Endometrium (tissue), 2 donors: Measurements from ENCODE around the gene SNX7.

Source experiments
- FAIRE-seq: peaks from 2 replicates; lab custom pipeline; 2012; peaks lifted over from hg19 to GRCh38; lab: Jason Lieb, UNC
- donor health status: control.
- donor health status: control.

SNX7 gene, protein sequence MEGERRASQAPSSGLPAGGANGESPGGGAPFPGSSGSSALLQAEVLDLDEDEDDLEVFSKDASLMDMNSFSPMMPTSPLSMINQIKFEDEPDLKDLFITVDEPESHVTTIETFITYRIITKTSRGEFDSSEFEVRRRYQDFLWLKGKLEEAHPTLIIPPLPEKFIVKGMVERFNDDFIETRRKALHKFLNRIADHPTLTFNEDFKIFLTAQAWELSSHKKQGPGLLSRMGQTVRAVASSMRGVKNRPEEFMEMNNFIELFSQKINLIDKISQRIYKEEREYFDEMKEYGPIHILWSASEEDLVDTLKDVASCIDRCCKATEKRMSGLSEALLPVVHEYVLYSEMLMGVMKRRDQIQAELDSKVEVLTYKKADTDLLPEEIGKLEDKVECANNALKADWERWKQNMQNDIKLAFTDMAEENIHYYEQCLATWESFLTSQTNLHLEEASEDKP

DNA sequence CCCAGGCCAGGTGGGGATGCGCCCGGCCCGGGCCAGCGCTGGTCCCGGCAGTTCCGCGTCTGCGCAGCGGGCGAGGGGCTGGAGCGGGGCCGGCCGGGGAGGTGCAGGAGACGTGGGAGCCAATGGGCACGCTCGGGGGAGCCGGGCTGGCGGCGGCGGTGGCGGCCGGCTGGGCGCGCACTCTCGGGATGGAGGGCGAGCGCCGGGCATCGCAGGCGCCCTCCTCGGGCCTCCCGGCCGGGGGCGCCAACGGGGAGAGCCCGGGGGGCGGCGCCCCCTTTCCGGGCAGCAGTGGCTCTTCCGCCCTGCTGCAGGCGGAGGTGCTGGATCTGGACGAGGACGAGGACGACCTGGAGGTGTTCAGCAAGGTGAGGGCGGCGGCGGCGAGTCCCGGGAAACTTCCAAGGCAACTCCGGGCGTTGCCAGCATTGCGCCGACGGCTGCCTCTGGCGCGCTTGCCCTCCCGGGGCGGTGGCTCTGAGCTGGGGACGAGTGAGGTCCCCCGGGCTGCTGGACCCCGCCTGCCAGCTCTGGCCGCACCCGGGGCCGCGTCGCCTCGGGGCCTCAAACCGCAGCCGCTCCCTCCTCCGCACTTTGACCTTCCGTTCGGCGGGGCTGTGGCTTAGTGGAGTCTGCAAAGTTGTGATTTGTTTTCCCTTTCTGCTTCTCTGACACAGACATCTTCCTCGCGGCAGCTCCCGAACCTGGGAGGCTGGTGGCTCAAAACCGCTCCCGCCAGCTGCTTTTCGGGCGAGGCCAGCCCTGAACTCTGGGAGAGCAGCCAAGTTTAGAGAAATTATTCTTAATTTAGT, at the start of gene SNX7:
Gene SNX7 (plus strand): TSS at position 178 of the 812 bp plus-strand sequence. CDS start 11 bp downstream, at position 189.
- FAIRE-seq: no peak

DNA sequence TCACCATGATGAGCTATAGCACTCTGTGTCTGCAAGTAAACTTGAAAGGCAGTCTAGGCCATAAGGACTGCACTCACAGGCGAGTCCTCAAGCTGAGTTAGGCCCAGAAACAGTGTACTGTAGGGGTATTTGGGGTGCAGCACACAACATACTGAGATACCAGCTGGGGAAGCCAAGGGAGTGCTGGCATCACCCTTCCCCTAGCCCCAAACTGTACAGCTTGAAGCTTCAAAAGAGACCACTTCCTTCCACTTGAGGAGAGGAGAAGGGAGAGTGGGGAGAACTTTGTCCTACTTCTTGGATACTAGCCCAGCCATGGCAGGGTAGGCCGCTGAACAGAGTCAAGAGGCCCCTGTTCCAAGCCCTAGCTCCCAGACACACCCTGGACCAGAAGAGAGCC, 24.2 kb upstream of the SNX7 start:
- FAIRE-seq: no peak

DNA sequence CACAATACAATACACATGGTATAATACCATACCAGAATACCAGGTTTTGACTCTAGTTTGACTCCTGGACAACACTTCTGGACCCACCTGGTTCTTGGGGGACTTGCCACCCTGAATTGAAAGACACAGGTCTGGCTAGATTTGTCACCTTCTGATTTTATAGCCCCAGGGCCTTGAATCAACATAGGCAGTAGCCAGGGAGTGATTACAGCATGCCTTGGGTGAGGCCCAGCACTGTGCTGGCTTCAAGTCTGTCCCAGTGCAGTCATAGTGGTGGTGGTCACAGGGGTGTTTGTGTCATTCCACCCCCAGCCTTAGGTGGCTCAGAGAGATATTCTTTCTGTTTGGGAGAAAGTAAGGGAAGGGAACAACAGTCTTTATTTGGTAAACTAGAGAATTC, 23.3 kb upstream of the SNX7 start:
- no peak for FAIRE-seq

DNA sequence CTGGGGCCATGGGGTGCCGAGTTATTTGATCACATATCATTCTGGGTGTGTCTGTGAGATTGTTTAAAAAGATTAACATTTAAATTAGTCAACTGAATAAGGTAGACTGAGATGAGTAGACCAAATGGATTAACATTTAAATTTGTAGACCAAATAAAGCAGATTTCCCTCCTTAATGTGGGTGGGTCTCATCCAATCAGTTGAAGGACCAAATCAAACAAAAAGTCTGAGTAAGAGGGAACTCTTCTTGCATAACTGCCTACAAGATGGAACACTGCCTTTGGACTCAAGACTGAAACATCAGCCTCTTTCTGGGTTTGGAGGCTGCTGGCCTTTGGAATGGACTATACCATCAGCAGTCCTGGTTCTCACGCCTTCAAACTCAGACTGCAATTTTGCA, 17.0 kb upstream of the SNX7 start:
- no peak for FAIRE-seq

DNA sequence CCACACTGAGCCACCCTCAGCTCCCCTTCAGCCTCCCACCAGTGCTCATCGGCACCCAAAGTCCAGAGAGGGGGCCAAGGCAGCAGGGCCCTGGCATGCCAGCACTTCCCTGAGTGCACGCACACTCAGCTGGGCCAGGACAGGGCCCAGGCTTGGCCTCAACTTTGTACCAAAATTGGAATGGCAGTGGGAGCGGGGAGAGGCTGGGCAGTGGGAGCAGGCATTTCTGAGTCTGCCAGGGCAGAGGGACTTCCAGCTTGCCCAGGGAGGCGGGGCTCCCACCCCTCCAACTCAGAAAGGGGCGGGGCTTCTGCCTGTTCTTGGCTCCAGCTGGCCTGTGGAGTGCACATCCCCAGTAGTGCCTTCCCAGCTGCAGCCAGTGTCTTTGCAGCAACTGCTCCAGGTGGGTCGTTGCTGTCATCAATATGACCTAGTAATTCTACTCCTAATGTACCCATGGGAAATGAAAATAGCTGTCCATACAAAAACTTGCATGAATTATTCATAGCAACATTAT, 10.3 kb upstream of the SNX7 start:
- FAIRE-seq: no peak

DNA sequence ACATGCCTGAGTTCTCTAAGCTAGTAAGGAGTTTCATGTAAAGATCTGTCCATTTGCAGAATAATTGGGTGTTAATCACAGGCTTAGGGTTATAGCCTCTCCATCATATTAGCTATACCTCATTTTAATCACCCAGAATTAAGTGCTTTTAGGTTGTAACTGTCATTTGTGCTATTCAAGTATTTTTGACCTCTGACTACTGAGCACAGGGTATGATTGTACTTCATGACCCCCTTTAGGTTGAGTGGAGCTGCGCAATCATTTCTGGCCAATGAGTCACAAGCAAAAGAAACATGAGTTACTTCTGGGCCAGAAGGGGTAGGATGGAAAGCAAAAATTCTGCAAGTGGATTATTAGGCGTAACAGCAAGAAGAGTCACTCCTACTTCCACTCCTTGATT, 8.4 kb upstream of the SNX7 start:
- no peak for FAIRE-seq

DNA sequence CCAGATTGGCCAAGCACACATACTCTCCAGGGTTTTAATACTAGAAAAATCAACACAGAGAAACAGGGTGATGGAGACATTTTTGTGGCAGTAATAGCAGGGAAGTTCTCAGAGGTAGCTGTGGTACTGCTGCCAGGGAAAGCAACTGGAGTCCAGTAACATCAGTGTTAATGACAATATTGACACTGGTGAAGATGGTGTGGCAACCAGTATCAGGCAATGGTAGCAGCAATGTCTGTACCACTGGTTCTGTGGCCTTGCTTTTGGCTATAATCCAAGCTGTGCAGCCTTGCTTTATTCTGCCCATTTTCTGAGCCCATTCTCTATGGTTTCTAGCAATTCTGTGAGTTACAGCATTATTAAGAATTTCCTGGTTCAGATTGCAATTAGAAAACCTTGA, 1.6 kb upstream of the SNX7 start:
- no peak for FAIRE-seq

DNA sequence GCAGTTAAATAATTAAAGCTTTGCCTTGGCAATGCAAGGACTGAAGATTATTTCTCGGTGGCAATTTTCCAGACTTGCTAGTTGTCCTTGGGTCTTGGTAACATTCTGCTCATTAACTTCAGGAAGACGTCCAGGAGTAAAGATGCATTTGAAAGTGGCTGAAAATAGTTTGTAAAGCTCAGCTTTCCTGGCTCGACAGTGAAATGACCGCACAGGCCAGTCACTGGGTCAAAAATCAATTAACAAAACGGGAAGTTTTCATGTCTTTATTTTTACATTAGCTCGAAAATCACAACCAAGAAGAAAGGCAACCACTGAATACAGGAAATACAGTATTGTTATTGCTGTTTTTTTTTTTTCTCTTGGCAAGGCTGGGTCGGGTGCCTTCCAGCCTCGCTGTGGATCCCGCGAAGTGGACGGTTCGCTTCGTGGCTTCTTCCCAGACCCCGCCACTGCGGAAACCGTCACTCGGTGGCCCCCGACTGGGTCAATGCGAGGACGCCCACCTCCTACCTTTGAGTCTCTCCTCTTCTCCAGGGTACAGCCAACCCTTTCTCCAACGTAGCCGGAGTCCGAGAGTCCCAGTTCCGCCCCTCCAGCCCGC, 479 bp upstream of the SNX7 start:
- no peak for FAIRE-seq

DNA sequence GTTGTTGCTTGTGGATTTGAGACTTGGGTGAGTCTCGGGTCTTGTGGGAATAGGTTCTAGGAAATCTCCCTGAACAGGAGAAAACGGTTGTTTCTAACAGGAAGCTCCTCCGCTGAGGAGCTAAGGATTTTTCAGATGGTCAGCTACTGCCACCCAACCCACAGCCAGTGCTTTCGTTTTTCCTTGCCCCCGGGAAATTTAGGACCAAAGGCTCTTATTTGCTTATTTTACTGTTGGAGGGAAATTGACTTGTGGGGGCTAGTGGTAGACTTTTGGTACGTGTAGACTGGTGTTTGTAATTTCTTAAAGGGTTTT, 792 bp downstream of the SNX7 start:
- FAIRE-seq: no peak

DNA sequence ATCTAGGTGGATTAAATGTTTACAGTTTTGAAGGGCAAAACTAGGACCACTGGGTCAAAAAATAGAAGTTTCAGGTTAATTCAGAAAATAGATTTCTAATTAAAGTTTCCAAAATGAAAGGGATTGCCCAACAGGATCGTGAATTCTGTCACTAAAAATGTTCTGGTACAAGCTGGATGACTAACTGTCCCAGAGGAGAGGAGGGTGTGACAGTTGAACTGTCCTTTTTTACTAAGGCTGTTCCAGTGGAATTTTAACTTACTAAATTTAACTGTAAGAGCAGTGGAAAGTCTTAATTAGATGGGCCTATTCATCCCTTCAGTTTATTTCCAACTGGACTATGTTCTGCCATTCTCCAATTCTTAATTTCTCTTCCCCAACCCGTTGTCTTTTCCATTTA, 7.2 kb downstream of the SNX7 start:
- no peak for FAIRE-seq

DNA sequence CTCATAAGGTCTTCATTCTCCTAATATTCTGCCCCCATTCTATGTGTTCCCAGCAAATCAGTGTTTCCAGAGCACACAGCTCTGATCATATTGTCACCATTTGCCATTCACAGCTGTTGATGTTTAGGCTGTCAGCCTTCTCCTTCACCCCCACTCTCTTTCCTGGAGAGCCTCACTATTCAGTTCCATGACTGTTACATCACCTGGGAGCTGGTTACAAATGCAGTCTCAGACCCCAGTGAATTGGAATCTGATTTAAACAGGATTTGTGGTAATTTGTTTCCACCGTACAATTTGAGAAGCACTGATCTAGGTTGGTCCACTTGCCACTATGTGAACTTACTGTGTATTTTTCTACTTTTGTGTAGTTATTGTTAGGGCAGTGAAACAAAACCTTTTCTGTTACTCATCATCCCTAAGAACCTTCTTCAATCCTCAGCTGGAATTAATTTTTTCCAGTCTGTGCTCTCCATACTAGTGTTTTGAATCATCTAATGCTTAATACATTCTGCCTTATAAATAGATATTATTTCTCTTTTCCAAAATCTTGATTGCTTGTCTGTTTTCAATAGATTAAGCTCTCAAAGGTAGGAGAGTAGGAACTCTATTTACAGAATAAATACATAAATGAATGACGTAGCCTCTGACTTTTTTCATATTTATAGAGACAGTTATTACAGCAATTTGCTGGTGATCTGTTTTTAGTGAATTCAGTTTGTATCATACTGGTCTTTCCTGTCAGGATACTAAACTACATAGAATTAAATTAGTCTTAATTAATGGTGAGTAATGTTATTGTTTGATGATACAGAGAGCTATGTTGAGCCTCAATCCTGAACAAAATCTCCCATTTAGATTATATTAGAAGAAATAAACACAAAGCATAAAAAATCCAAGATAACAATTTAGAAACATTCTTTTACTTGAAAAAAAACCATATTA, 8.1 kb downstream of the SNX7 start:
- no peak for FAIRE-seq

DNA sequence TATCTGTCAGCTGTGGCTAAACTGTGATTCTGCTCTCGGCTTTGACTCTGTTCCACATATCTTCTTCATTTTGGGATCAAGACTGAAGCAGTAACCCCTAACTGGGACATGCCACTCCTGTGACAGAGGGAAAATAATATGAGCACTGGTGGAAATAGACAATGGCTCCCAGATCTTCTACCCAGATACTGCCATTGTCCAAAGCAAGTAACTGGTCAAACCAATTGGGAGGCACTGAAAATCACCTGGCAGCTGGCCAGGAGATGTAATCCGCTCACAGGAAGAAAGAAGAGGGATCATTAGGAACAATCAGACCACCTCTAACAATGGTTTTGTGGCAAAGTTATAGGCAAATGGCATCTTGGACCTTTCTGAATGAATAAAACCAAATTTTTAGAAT, 10.7 kb downstream of the SNX7 start:
- FAIRE-seq: no peak

DNA sequence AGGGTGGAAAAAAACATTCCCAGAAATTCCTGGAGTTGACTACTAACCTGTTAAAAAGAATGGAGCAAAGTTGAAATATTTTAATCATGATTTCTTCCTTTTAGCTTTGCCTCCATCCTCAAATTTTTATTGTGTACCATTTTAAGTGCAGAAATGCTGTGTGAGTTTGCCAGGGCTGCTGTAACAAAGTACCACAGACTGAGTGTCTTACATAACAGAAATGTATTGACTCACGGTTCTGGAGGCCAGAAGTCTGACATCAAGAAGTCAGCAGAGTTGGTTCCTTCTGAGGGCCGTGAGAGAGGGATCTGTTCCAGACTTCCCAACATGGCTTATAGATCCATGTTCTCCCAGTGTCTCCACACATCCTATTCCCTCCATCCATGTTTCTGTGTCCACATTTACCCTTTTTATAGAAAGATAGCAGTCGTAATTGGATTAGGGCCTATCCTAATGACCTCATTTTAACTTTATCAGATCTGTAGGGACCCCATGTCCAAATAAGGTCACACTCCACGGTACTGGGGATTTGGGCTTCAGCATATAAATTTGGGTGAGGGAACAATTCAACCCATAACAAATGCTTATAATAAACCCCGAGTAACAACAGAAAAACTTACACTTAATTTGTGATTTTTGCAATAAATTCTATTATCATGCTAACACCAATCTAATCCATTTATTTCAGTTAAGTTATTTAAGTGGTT, 12.7 kb downstream of the SNX7 start:
- FAIRE-seq: no peak

DNA sequence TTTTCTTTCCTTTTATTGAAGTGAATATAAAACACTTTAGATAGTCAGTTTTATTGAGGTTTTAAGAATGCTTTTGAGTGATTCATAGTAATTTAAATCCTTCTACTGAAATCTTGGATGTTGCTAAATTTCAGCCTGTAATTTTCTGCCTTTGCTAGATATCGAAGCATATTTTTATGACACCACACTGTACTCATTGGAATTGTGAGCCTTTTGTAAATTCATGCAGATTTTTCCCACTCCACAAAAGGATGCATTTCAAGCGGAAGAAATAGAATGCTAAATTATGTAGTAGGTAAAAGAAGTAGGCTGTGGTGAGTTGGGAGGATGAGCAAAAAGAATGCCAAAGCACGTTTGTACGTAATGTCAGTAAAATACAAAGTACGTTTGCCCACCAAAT, 13.8 kb downstream of the SNX7 start:
- FAIRE-seq: no peak

DNA sequence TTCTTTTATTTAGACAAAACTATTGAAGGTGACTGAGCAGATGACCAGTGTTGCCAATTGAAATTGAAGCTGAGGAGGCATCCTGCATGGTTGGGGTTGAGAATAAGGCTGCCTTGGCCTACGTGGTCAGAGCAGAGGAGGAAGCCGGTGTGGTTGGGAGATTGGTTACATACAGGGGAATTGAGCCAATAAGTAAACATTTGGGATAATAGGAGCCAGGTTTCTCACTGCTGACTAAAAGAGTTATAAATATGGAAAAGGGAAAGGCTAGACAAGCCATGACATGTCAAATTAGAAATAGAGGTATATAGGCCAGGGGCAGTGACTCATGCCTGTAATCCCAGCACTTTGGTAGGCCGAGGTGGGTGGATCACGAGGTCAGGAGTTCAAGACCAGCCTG, 15.8 kb downstream of the SNX7 start:
- FAIRE-seq: no peak

DNA sequence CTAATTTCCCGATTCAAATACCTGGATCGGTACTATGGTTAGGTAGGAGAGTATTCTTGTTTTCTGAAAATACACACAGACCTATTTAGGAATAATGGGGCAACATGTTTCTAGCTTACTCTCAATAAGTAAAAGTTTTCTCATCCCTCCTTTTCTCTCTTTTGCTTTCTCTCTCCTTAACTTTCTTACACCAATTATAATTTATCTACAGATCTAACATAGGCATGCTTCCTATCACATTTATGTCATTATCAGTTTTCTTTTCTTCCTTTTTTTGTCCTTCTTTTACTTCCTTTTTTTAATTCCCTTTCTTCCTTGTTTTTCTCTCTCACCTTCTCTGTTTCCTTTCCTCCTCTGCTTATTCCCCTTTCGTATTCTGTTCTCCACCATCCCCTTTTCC, 20.3 kb downstream of the SNX7 start:
- no peak for FAIRE-seq

DNA sequence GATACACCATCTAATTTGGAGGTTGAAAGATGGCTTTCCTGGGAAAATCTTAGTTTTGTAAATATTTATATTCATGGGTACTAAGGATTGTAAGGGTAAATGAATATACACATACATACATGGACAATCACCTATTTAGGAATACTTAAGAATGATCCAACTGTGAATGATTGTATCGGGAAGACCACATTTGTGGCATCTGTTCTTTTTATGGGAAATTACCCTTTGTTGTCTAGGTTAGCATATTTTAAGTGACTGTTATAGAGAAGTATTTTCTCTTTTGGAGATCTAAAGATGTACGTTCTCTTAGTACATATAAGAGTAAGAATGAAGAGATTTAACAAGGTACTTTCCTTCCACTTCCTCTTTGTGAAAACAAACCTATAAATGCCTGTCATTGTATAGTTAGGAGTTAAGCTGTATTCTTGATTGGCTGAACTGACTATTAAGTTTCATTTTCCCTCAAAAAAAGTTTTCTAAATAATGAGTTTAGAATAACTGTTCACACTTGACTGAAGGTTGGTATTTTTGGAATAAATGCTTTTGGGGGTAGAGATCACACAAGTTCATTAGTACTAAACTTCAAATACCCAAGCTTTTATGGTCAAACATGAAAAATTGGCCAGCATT, 26.7 kb downstream of the SNX7 start:
- FAIRE-seq: no peak

DNA sequence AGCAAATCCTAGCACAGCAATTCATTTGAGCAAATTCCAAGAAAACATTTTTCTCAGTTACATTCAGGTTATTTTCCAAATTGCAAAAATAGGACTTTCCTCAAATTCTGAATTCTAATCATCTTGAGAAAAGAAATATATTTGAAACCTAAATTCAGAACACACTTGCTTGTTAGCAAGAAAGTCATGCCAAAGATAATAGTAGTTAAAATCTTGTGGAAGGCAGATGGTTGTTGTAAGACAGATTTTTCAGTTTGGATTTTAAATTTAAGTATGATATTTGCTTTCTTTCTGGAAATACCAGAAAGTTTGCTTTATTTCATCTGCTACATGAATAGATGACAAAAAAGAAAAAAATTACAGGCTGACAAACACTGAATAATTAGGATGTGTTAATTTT, 29.1 kb downstream of the SNX7 start:
- FAIRE-seq: no peak

DNA sequence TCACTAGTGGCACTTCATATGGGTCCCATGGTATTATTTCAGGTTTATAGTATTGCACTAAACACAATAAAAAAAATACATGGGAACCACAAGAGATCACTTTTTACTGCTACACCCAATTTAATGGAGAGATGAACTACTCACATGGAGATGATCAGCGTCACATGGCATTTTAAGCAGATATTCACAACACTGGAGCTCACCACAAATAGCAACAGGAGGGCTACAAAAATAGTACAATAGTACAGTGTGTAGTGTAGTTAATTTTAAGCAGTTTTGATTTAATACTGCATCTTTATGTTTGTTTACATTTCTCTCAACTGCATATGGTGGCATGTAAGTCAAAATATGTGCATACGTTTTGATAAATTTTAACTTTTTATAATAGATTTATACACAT, 31.0 kb downstream of the SNX7 start:
- no peak for FAIRE-seq

DNA sequence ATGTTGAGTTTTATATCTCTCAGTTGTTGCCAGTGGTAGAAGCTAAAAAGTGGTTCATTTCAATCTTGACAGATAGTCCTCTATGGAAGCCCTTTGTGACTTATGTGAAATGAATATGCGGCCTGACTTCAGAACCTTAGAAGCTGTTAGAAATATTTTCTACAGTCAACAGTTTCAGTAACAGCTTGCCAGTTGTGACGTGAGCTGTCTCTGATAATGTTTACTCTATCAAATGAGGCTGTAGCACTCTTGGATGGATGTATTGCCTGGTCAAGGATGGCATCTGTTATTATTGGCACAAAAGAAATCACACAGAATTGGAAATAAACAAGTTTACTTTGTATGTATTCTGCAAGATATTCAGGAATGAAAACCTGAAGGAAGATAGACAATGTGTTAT, 31.9 kb downstream of the SNX7 start:
- no peak for FAIRE-seq

DNA sequence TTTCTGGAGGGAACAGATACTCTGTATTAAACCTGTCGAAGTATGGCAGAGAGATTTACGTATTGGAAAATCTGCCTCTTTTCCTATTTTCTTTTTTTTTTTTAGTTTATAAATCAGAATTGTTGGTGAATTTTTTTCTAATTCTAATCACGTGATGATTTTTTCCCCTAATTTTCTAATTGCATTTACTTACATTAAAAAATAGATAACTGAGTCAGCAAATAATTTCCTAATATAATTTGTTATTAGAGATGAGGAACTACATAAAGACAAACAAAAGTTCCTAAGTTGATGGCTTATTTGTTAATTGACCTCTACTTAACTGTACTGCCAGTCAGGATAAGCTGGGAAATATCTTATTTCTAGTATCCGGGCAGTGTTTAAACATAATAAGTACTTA, 34.6 kb downstream of the SNX7 start:
- no peak for FAIRE-seq
